Measurements from ENCODE around the gene ANKRD31.
"Not testable (repeated sequence)": the region's sequence is repeated elsewhere in the genome, so short reads cannot be mapped to it uniquely, and the experiment has no call there.

GRCh38 chr5:75161508-75161907 lies 75.2 kb downstream of the ANKRD31 start:
- not testable (repeated sequence) for TF ChIP-seq EZH2phosphoT487 (IDR thresholded peaks at IDR 0.05; ENCODE audit: borderline replicate concordance, low read depth, low read length); CTCF (conservative IDR thresholded peaks at IDR 0.05; ENCODE audit: low read length)
